Activated naive CD4-positive, alpha-beta T cell treated with anti-CD3 and anti-CD28 coated beads, Interleukin-2, amount 50 U/mL, for 72 hours (primary cell): ENCODE results near the gene DTX4. TPM values are rescaled to one million over a fixed set of nuclear protein-coding genes. Genes with fewer than 3 reads are reported as not detected.
"Not testable (repeated sequence)": the region's sequence is repeated elsewhere in the genome, so short reads cannot be mapped to it uniquely, and the experiment has no call there.

ENCODE experiments used
- ATAC-seq, 2 donors: fragments of 150-1000 bp; cut with Tn5 transposase; 2 replicates each; pipeline ENCODE4 v1.10.0; 2021; ENCODE audit warnings: mild to moderate bottlenecking in 2 of 2, moderate library complexity in 2 of 2
- DNase-seq, 2 donors: peaks; one replicate each; pipeline ENCODE4 v3.0.0; 2021 to 2022; ENCODE audit warnings: low spot score in 2 of 2
- H3K27ac Mint-ChIP-seq, 2 donors: one replicate each; pipeline ENCODE4 v1.8.0; 2022; ENCODE audit warnings: mild to moderate bottlenecking in 2 of 2, mixed read lengths in 2 of 2
- H3K36me3 Mint-ChIP-seq, 2 donors: one replicate each; pipeline ENCODE4 v1.8.0; 2022; ENCODE audit warnings: mixed read lengths in 2 of 2
- H3K9me3 Mint-ChIP-seq, 2 donors: one replicate each; pipeline ENCODE4 v1.8.0; 2022; ENCODE audit warnings: mixed read lengths in 2 of 2
- total RNA-seq, 2 donors: library from RNA; stranded (reverse); gene quantifications; one replicate each; pipeline ENCODE4 v1.2.3, GENCODE V29; 2022

The DTX4 gene
- total RNA-seq, result under 1 TPM in 1 of 2 donors, not detected in 1; 0.16 TPM

- peak; percentile 86 to 94 for ATAC-seq
- Mint-ChIP-seq H3K36me3 (no peaks in the 10 kb centered on the region), H3K27ac (no peak within 1 kb of the TSS)
Measured at GRCh38 chr11:59171508-59172322, at the start of gene DTX4. DTX4 (plus strand) TSS chr11:59172132; CDS start chr11:59172596, 464 bp downstream.

GRCh38 chr11:59135648-59136461 is 36.1 kb upstream of the DTX4 start:
- peak; percentile 83 to 93 for DNase-seq
- Mint-ChIP-seq H3K27ac (peak overlapping the region in 1 of 2 donors; percentile 1), H3K9me3 (peaks cover 2 to 13% of the 10 kb centered on the region in 2 donors), H3K36me3 (peaks cover 26 to 27% of the 10 kb centered on the region in 2 donors)
- ATAC-seq, result peak; percentile 100

More at GRCh38 chr11:59171508-59172322, at the start of gene DTX4:
- no peaks in the 10 kb centered on the region for H3K9me3 Mint-ChIP-seq
- DNase-seq, result peak; percentile 87 to 93

GRCh38 chr11:59136551-59136950 is 35.4 kb upstream of the DTX4 start:
- Mint-ChIP-seq H3K36me3 (peaks cover 19 to 20% of the 10 kb centered on the region in 2 donors), H3K9me3 (peaks cover 2 to 11% of the 10 kb centered on the region in 2 donors)
- H3K27ac Mint-ChIP-seq, ATAC-seq, DNase-seq: not testable (repeated sequence)

GRCh38 chr11:59137190-59137589 is 34.7 kb upstream of the DTX4 start:
- no peak for ATAC-seq
- H3K36me3 Mint-ChIP-seq, result peaks cover 14% of the 10 kb centered on the region in 2 donors
- no peak for DNase-seq
- H3K9me3 Mint-ChIP-seq, result peaks cover under 1 to 9% of the 10 kb centered on the region in 2 donors
- H3K27ac Mint-ChIP-seq, result no peak overlapping the region

GRCh38 chr11:59138643-59139042 is 33.3 kb upstream of the DTX4 start:
- Mint-ChIP-seq H3K9me3 (no peaks in the 10 kb centered on the region), H3K36me3 (peaks cover 9 to 16% of the 10 kb centered on the region in 2 donors), H3K27ac (no peak overlapping the region)
- no peak for DNase-seq
- ATAC-seq, result no peak

GRCh38 chr11:59141191-59141590 is 30.7 kb upstream of the DTX4 start:
- peaks cover 24 to 36% of the 10 kb centered on the region in 2 donors for H3K36me3 Mint-ChIP-seq
- ATAC-seq (no peak), DNase-seq (no peak)
- no peaks in the 10 kb centered on the region for H3K9me3 Mint-ChIP-seq
- peak overlapping the region in 1 of 2 donors; percentile 87 for H3K27ac Mint-ChIP-seq

- DNase-seq, result no peak
- ATAC-seq, result no peak
- Mint-ChIP-seq H3K36me3 (peaks cover 31 to 36% of the 10 kb centered on the region in 2 donors), H3K9me3 (no peaks in the 10 kb centered on the region), H3K27ac (peak overlapping the region; percentile 87 to 89)
Measured at GRCh38 chr11:59141673-59142460, 30.1 kb upstream of the DTX4 start.

GRCh38 chr11:59142530-59143507 is 29.1 kb upstream of the DTX4 start, which contains the start of gene FAM111A:
FAM111A (plus strand) TSS chr11:59142856; CDS start chr11:59148873, 6,017 bp downstream.
- ATAC-seq, result peak; percentile 87 to 88
- Mint-ChIP-seq H3K27ac (peak within 1 kb of the TSS; percentile 87 to 89), H3K9me3 (no peaks in the 10 kb centered on the region), H3K36me3 (peaks cover 40 to 41% of the 10 kb centered on the region in 2 donors)
- peak; percentile 78 to 88 for DNase-seq

GRCh38 chr11:59144096-59144495 is 27.8 kb upstream of the DTX4 start:
- no peak for DNase-seq
- Mint-ChIP-seq H3K36me3 (peaks cover 49 to 52% of the 10 kb centered on the region in 2 donors), H3K27ac (peak overlapping the region; percentile 87 to 89), H3K9me3 (no peaks in the 10 kb centered on the region)
- ATAC-seq, result no peak

GRCh38 chr11:59144579-59145345 is 27.2 kb upstream of the DTX4 start:
- H3K36me3 Mint-ChIP-seq, result peaks cover 53 to 55% of the 10 kb centered on the region in 2 donors
- ATAC-seq, result peak; percentile 69 to 70

GRCh38 chr11:59145534-59145933 is 26.4 kb upstream of the DTX4 start:
- ATAC-seq (no peak), DNase-seq (no peak)
- Mint-ChIP-seq H3K9me3 (no peaks in the 10 kb centered on the region), H3K36me3 (peaks cover 55 to 57% of the 10 kb centered on the region in 2 donors), H3K27ac (peak overlapping the region; percentile 45 to 87)

More at GRCh38 chr11:59144579-59145345, 27.2 kb upstream of the DTX4 start:
- peak; percentile 71 to 87 for DNase-seq
- H3K27ac Mint-ChIP-seq, result peak overlapping the region; percentile 45 to 87
- H3K9me3 Mint-ChIP-seq, result no peaks in the 10 kb centered on the region

GRCh38 chr11:59151761-59152160 is 20.2 kb upstream of the DTX4 start:
- peaks cover 30 to 56% of the 10 kb centered on the region in 2 donors for H3K36me3 Mint-ChIP-seq
- ATAC-seq (peak; percentile 66 to 76), DNase-seq (no peak)
- H3K9me3 Mint-ChIP-seq, result peaks cover 4 to 5% of the 10 kb centered on the region in 2 donors
- H3K27ac Mint-ChIP-seq, result peak overlapping the region; percentile 78 to 84

- DNase-seq (peak in 1 of 2 donors; percentile 32), ATAC-seq (peak; percentile 88 to 96)
- H3K9me3 Mint-ChIP-seq, result peaks cover 4 to 5% of the 10 kb centered on the region in 2 donors
- H3K36me3 Mint-ChIP-seq, result peaks cover 29 to 49% of the 10 kb centered on the region in 2 donors
- peak overlapping the region; percentile 78 to 84 for H3K27ac Mint-ChIP-seq
Measured at GRCh38 chr11:59152312-59152951, 19.5 kb upstream of the DTX4 start.

- Mint-ChIP-seq H3K9me3 (peaks cover 4 to 5% of the 10 kb centered on the region in 2 donors), H3K36me3 (peaks cover 10 to 32% of the 10 kb centered on the region in 2 donors), H3K27ac (no peak overlapping the region)
- no peak for ATAC-seq
- DNase-seq, result no peak
Measured at GRCh38 chr11:59154610-59155009, 17.3 kb upstream of the DTX4 start.
